ENCODE measurements around the gene CDH23.

CDH23 gene

DNA sequence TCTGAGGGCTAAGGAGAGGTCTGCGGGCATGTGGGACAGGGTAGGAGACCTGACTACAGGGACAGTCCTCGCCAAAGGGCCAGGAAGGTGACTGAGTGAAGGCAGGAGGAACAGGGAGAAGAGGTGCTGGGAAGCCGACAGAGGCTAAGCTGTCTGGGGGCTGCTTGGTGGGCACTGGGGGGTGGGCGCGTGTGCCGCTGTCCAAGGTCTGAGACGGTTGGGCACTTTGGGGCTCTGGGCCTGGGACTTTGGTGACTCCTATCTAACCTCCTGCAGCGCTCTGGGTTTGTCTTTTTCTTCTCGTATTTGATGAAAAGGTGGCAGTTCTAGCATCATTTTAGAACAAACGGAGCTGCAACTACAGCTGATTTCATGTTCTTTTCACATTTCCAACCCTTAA lies 181.3 kb downstream of the CDH23 start:
- no peak overlapping the region for H3K27ac ChIP-seq (ENCODE audit: insufficient read depth, low read depth, low read length, poor library complexity, severe bottlenecking)
- peaks cover 29% of the 10 kb centered on the region for H3K4me1 ChIP-seq (ENCODE audit: control insufficient read depth, insufficient read depth, low read length)
- no peaks in the 10 kb centered on the region for H3K27me3 ChIP-seq (ENCODE audit: control insufficient read depth, insufficient read depth, low read length, poor library complexity, severe bottlenecking)
- no peaks in the 10 kb centered on the region for H3K9me3 ChIP-seq (ENCODE audit: control insufficient read depth, low read length)
- no peaks in the 10 kb centered on the region for H3K36me3 ChIP-seq (ENCODE audit: control insufficient read depth, insufficient read depth, low read length)
- no peak overlapping the region for H3K4me3 ChIP-seq (ENCODE audit: insufficient read depth, low read depth, low read length)
- 88 to 89% methylated on average over 10 of the region's 10 CpGs for WGBS, 2 experiments

DNA sequence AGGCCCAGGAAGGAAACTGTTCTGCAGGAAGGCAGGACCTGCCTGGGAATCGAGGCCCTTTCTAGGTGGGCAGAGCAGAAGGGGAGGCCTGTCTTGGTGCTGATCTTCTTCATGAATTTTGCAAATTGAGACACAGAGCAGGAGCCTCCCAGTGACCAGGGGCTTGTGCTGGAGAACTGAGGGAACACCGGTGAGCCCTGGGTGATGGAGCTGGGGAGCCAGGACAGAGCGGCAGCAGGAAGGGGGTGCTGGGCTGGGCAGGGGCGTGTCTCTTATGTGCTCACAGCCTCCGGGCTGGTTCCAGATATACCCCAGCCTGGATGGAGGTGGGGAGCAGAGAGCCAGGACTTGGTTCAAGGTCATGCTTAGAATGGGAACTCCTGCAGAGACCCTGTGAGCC lies 182.9 kb downstream of the CDH23 start:
- Histone ChIP-seq H3K27me3 (ENCODE audit: control insufficient read depth, insufficient read depth, low read length, poor library complexity, severe bottlenecking) (no peaks in the 10 kb centered on the region), H3K27ac (ENCODE audit: insufficient read depth, low read depth, low read length, poor library complexity, severe bottlenecking) (no peak overlapping the region), H3K9me3 (ENCODE audit: control insufficient read depth, low read length) (no peaks in the 10 kb centered on the region), H3K36me3 (ENCODE audit: control insufficient read depth, insufficient read depth, low read length) (no peaks in the 10 kb centered on the region), H3K4me3 (ENCODE audit: insufficient read depth, low read depth, low read length) (no peak overlapping the region), H3K4me1 (ENCODE audit: control insufficient read depth, insufficient read depth, low read length) (peaks cover 18% of the 10 kb centered on the region)
- 94% methylated on average over 5 of the region's 5 CpGs for WGBS, 2 experiments

DNA sequence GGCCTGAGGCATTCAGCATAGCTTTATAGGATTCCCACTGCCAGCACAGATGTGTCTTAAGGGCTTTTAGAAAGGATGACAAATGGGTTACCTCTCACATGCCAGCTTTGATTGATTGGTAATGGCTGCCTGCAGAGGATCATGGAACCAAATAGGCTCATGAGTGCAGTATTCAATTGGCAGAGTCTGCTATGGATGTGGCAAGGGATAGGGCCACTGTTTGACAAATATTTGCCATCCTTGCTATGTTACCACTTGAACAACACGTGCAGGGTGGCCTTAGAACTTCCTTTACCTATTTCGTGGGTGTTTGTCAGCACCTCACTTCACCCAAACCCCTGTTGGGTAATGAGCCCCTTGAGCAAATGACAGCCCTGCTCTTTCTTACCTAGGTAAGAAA lies 183.7 kb downstream of the CDH23 start:
- no peaks in the 10 kb centered on the region for H3K36me3 ChIP-seq (ENCODE audit: control insufficient read depth, insufficient read depth, low read length)
- H3K4me1 ChIP-seq (ENCODE audit: control insufficient read depth, insufficient read depth, low read length) = peaks cover 14% of the 10 kb centered on the region
- no peak overlapping the region for H3K4me3 ChIP-seq (ENCODE audit: insufficient read depth, low read depth, low read length)
- 85 to 88% methylated on average over 2 of the region's 2 CpGs for WGBS, 2 experiments
- H3K9me3 ChIP-seq (ENCODE audit: control insufficient read depth, low read length) = no peaks in the 10 kb centered on the region
- H3K27me3 ChIP-seq (ENCODE audit: control insufficient read depth, insufficient read depth, low read length, poor library complexity, severe bottlenecking) = no peaks in the 10 kb centered on the region
- no peak overlapping the region for H3K27ac ChIP-seq (ENCODE audit: insufficient read depth, low read depth, low read length, poor library complexity, severe bottlenecking)

DNA sequence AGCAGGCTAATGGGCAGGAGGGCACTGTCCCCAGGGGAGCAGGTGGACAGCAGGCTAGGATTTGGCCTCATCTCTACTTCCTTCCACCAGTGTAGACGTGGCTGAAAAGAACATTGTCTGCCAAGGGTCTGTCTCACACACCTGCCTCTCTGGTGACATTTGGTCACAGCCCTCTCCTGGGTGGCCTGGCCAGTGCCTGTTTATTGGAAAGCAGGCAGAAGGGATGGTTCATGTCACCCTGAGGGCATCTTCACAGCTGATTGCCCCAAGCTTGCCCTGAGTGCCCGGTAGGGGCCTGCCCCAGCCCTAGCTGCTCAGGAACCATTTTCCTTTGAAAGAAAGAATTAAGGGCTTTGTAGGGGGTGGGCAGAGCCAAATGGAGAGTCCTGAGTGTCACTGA lies 184.2 kb downstream of the CDH23 start:
- no peak overlapping the region for H3K4me3 ChIP-seq (ENCODE audit: insufficient read depth, low read depth, low read length)
- H3K4me1 ChIP-seq (ENCODE audit: control insufficient read depth, insufficient read depth, low read length) = peaks cover 12% of the 10 kb centered on the region
- H3K27ac ChIP-seq (ENCODE audit: insufficient read depth, low read depth, low read length, poor library complexity, severe bottlenecking) = no peak overlapping the region
- no peaks in the 10 kb centered on the region for H3K36me3 ChIP-seq (ENCODE audit: control insufficient read depth, insufficient read depth, low read length)
- no peaks in the 10 kb centered on the region for H3K27me3 ChIP-seq (ENCODE audit: control insufficient read depth, insufficient read depth, low read length, poor library complexity, severe bottlenecking)
- 85 to 88% methylated on average over 2 of the region's 2 CpGs for WGBS, 2 experiments
- no peaks in the 10 kb centered on the region for H3K9me3 ChIP-seq (ENCODE audit: control insufficient read depth, low read length)

DNA sequence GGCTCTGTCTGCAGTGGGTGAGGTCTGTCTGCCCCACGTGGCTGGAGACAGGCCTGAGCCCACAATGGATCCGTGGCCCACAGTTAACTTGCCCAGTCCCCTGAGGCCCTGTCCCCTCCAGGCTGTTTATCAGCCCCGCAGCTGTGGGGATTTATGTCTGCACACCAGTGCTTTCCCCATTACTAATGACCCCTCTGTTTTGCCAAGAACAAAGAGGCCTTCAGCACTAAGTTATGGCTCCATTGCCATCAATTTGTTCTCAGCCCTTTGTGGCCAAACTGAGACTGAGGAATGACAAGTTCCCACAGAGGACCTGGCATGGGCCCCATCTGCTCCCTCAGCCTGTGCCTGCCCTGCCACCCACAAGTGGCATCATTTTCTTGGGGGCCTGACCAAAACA lies 184.7 kb downstream of the CDH23 start:
- Histone ChIP-seq H3K36me3 (ENCODE audit: control insufficient read depth, insufficient read depth, low read length) (no peaks in the 10 kb centered on the region), H3K27me3 (ENCODE audit: control insufficient read depth, insufficient read depth, low read length, poor library complexity, severe bottlenecking) (no peaks in the 10 kb centered on the region), H3K4me3 (ENCODE audit: insufficient read depth, low read depth, low read length) (no peak overlapping the region), H3K4me1 (ENCODE audit: control insufficient read depth, insufficient read depth, low read length) (peaks cover 8% of the 10 kb centered on the region), H3K9me3 (ENCODE audit: control insufficient read depth, low read length) (no peaks in the 10 kb centered on the region), H3K27ac (ENCODE audit: insufficient read depth, low read depth, low read length, poor library complexity, severe bottlenecking) (no peak overlapping the region)
- WGBS, 2 experiments = 85 to 87% methylated on average over 3 of the region's 3 CpGs

DNA sequence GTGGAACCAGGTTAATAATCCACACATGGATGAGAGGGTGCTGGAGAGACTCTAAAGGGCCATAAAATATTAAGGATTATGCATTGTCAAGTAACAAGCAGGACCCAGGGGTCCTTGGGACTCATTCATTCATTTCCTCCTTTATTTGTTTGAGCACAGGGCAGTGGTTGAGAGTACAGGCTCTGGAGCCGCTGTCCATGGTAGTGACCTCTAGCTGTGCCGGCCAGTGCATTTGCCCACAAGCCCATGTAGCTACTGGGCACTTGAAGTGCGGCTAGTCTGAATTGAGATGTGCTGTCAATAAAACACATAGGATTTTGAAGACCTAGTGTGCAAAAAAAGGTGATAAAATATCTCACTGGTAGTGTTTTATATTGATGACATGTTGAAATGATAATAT lies 185.3 kb downstream of the CDH23 start:
- Histone ChIP-seq H3K4me1 (ENCODE audit: control insufficient read depth, insufficient read depth, low read length) (peaks cover 5% of the 10 kb centered on the region), H3K27ac (ENCODE audit: insufficient read depth, low read depth, low read length, poor library complexity, severe bottlenecking) (no peak overlapping the region), H3K4me3 (ENCODE audit: insufficient read depth, low read depth, low read length) (no peak overlapping the region), H3K27me3 (ENCODE audit: control insufficient read depth, insufficient read depth, low read length, poor library complexity, severe bottlenecking) (no peaks in the 10 kb centered on the region), H3K9me3 (ENCODE audit: control insufficient read depth, low read length) (no peaks in the 10 kb centered on the region), H3K36me3 (ENCODE audit: control insufficient read depth, insufficient read depth, low read length) (no peaks in the 10 kb centered on the region)
- 78 to 82% methylated on average over 3 of the region's 3 CpGs for WGBS, 2 experiments

DNA sequence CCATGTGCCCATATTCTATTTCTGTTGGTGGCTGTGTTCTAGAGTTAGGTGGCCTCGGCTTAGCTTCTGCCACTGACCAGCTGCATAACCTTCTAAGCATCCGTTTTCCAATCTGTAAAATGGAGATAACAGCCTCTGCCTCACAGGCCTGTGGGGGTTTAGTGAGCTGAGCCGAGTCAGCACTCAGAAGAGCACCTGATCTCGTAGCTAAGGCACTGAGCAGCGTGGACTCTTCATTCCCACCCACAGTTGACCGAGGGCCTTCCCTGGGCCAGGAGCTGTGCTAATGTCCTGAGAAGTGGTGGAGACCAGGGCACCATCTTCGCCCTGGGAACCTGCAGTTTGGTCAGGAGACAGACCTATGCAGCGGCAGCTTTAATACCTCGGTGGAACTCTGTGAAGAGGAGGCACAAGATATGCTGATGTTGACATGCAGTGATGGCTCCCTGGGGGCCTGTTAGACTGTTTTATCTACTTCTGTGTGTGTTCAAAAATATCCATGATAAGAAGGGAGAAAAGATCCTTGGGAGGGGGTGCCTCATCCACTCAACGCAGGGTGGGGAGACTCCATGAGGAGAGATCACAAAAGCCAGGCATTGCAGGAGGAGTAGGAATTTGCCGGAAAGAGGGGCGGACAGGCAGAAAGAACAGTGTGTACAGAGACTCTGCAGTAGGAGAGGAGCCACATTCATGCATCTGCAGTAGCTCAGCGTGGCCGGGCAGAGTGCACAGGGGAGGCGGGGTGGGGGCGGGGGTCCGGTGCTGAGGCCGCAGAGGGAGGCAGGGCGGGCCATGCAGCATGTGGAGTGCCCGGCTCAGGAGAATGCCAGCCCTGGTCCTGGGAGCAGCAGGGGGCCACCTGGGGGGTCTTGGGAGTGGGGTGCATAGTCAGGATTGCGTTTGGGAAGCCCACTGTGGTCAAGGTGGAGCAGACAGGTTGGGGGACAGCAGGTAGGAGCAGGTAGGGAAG lies 186.1 kb downstream of the CDH23 start:
- H3K4me3 ChIP-seq (ENCODE audit: insufficient read depth, low read depth, low read length) = no peak overlapping the region
- H3K9me3 ChIP-seq (ENCODE audit: control insufficient read depth, low read length) = no peaks in the 10 kb centered on the region
- WGBS, 2 experiments = 89 to 91% methylated on average over 21 of the region's 21 CpGs
- H3K4me1 ChIP-seq (ENCODE audit: control insufficient read depth, insufficient read depth, low read length) = peaks cover 5% of the 10 kb centered on the region
- no peak overlapping the region for H3K27ac ChIP-seq (ENCODE audit: insufficient read depth, low read depth, low read length, poor library complexity, severe bottlenecking)
- no peaks in the 10 kb centered on the region for H3K27me3 ChIP-seq (ENCODE audit: control insufficient read depth, insufficient read depth, low read length, poor library complexity, severe bottlenecking)
- no peaks in the 10 kb centered on the region for H3K36me3 ChIP-seq (ENCODE audit: control insufficient read depth, insufficient read depth, low read length)

DNA sequence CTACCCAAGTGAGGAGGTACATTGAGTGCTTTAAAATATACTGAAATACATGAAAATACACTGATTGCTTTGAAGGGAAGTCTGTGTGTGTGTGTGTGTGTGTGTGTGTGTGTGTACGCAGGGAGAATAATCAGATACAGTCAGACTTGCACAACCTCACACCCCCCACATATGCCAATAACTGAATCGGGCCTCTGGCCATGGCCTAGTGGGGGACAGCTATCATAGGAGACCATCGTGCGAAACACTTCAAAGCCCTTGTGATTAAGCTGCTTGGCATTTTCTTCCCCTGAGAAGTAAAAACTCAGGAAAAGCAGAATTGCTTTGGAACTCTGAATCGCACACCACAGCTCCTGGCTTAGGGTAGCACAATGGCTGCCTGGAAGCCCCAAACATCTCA lies 187.7 kb downstream of the CDH23 start:
- Histone ChIP-seq H3K9me3 (ENCODE audit: control insufficient read depth, low read length) (no peaks in the 10 kb centered on the region), H3K4me1 (ENCODE audit: control insufficient read depth, insufficient read depth, low read length) (peaks cover 5% of the 10 kb centered on the region), H3K27me3 (ENCODE audit: control insufficient read depth, insufficient read depth, low read length, poor library complexity, severe bottlenecking) (no peaks in the 10 kb centered on the region), H3K36me3 (ENCODE audit: control insufficient read depth, insufficient read depth, low read length) (no peaks in the 10 kb centered on the region), H3K4me3 (ENCODE audit: insufficient read depth, low read depth, low read length) (no peak overlapping the region), H3K27ac (ENCODE audit: insufficient read depth, low read depth, low read length, poor library complexity, severe bottlenecking) (no peak overlapping the region)
- 91 to 98% methylated on average over 4 of the region's 5 CpGs for WGBS, 2 experiments

DNA sequence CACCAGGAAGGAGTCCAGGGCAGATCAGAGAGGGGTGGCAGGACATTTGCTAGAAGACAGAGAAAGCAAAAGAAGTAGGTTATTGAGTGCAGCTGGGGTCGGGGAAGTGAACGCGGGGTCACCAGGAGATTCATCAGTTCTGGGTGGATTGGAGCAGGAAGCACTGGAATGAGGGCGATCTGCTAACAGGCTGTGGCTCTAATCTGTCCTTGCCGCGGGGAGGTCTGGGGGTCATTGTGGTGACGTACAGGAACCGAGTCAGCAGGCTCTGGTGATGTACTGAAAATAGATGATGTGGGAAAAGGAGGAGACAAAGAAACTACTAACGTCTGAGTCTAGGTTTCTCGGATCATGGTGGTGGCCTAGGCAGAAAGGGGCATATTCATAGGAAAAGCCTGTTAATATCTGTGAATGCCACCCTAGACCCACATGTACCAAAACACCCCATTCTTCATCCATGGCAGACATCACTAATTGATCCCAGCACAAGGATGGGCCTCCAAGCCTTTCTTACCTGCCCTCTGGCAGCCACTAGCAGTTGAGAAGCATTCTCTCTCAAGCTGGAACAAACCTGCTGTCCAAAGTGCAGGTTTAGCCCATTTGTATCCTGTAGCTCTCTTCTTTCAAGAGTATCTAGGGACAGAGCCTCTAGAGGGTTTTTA lies 188.3 kb downstream of the CDH23 start:
- 89% methylated on average over 10 of the region's 10 CpGs for WGBS, 2 experiments

DNA sequence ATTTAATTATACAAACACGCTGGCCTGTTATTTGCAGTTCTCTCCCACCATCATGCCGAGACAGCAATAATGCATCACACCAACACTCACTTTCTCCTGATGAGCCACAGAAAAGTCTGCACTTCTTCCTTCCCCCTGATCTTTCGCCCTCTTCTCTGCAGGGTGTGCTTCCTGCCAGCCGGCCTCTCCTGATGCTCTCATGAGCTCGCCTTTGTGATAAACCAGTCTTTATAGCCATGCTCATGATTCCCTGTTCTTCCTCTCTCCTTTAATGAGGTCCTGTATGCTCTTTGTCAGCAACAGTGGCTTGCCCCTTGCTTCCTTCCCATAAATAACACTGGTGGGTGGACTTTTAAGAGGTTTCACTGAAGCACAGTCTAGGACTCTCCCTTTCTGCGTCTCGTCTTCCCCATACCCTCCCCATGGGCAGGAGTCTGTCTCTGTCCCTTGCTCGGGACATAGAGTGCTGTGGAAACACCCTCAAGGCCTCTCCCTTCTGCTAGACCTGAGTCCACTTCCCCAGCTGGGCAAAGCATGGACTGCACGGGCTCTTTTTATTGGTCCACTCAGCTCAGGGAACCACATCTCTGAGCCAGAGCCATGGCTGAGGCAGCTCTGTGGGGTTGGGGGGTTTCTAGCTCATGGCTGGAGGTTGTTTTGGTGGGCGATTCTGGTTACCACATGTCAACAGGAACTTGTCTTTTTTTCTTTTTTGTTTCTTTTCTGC lies 189.0 kb downstream of the CDH23 start:
- Histone ChIP-seq H3K4me3 (ENCODE audit: insufficient read depth, low read depth, low read length) (no peak overlapping the region), H3K4me1 (ENCODE audit: control insufficient read depth, insufficient read depth, low read length) (peaks cover 5% of the 10 kb centered on the region), H3K36me3 (ENCODE audit: control insufficient read depth, insufficient read depth, low read length) (no peaks in the 10 kb centered on the region), H3K9me3 (ENCODE audit: control insufficient read depth, low read length) (no peaks in the 10 kb centered on the region), H3K27me3 (ENCODE audit: control insufficient read depth, insufficient read depth, low read length, poor library complexity, severe bottlenecking) (no peaks in the 10 kb centered on the region), H3K27ac (ENCODE audit: insufficient read depth, low read depth, low read length, poor library complexity, severe bottlenecking) (no peak overlapping the region)
- 73% methylated on average over 10 of the region's 10 CpGs for WGBS, 2 experiments

More for the DNA sequence above, 188.3 kb downstream of the CDH23 start:
- H3K27ac ChIP-seq (ENCODE audit: insufficient read depth, low read depth, low read length, poor library complexity, severe bottlenecking) = no peak overlapping the region
- H3K27me3 ChIP-seq (ENCODE audit: control insufficient read depth, insufficient read depth, low read length, poor library complexity, severe bottlenecking) = no peaks in the 10 kb centered on the region
- no peak overlapping the region for H3K4me3 ChIP-seq (ENCODE audit: insufficient read depth, low read depth, low read length)
- no peaks in the 10 kb centered on the region for H3K36me3 ChIP-seq (ENCODE audit: control insufficient read depth, insufficient read depth, low read length)
- peaks cover 5% of the 10 kb centered on the region for H3K4me1 ChIP-seq (ENCODE audit: control insufficient read depth, insufficient read depth, low read length)
- H3K9me3 ChIP-seq (ENCODE audit: control insufficient read depth, low read length) = no peaks in the 10 kb centered on the region

All from ectodermal cell (in vitro differentiated cells).